ENCODE data around the gene SPATA20. TPM values are rescaled to one million over a fixed set of nuclear protein-coding genes. Genes with fewer than 3 reads are reported as not detected.

Gene SPATA20
- total and polyA plus RNA-seq, 2 of the 13 experiments (the other 11 are each of a cell fraction or from before 2014, with no cell fraction given) = 36.1 to 64.8 TPM

DNA sequence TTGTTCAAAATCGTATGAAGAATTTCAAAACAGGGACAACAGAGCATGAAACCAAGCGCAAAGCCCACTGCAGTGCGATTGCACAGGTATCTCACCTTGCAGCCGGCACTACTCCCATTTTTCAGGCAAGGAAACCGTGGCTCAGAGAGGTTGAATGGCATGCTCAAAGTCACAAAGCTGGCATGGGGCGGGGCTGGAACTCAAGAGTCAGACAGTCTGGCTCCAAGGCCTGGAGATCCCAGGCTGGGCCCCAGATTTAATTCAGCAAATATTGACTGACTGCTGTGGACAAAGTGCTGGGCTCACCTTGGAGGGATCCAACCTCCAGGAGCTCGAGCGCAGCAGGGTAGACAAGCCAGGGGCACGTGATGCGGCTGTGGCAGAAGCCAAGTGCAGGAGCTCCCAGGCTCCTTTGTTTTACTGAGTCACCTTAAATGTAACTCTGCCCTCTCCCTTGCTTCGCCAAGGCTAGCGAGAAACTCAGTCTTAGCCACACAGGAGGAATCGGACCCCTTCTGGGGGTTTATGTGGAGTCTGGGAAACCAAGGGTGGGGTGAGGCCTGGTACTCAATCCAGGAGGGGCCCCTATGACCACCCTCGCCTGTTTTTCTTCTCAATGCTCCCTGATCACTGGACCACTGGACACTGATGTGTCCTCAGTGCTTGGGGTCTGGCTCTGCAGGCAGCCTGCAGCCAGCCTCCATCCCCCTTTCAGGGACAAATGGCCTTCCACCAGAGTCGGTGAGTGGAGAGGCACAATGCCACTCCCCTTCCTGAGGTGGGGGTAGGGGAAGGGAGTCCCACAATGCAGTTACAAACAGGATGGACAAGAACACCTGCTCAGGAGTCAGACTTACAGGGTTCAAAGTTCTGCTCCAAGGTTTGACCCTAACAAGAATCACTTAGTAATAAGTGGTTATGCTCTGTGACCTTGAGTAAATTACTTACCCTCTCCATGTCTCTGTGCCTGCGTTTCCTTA is 3.9 kb upstream of the SPATA20 start (continued):
- TF ChIP-seq KIAA2018 (CRISPR knock-in tag; IDR thresholded peaks at IDR 0.05; ENCODE audit: borderline replicate concordance) = no peak
- 0 out of 4 replicates have a peak, but pooled peaks of 1 of the 2 experiments have one; percentile 76 for TF ChIP-seq KLF16 (CRISPR knock-in tag; IDR thresholded peaks at IDR 0.05)
- peak; percentile 58; the same call in 1 of the 2 replicates for TF ChIP-seq TOPORS (CRISPR knock-in tag; IDR thresholded peaks at IDR 0.05)
- TF ChIP-seq ZBTB10 (CRISPR knock-in tag; IDR thresholded peaks at IDR 0.05; ENCODE audit: borderline replicate concordance) = no peak
- TF ChIP-seq MIER3 (CRISPR knock-in tag; IDR thresholded peaks at IDR 0.05; ENCODE audit: borderline replicate concordance) = peak; percentile 63; the same call in 1 of the 2 replicates
- peak; percentile 92 for TF ChIP-seq ARID3A (IDR thresholded peaks at IDR 0.05; ENCODE audit: low read depth, low read length)
- no peak for TF ChIP-seq ZNF660 (CRISPR knock-in tag; IDR thresholded peaks at IDR 0.05; ENCODE audit: borderline replicate concordance, low read depth)
- no peak for TF ChIP-seq GPN1 (CRISPR knock-in tag; IDR thresholded peaks at IDR 0.05; ENCODE audit: borderline replicate concordance)
- no peak for TF ChIP-seq HCFC1 (IDR thresholded peaks at IDR 0.05; ENCODE audit: low read depth, low read length)
- no peak for TF ChIP-seq SCMH1 (CRISPR knock-in tag; IDR thresholded peaks at IDR 0.05; ENCODE audit: borderline replicate concordance)
- TF ChIP-seq DNMT3B (CRISPR knock-in tag; conservative IDR thresholded peaks at IDR 0.05) = no peak
- TF ChIP-seq ZNF44 (CRISPR knock-in tag; IDR thresholded peaks at IDR 0.05) = no peak
- no peak for TF ChIP-seq KDM5B (CRISPR knock-in tag; IDR thresholded peaks at IDR 0.05; ENCODE audit: borderline replicate concordance)

All from HepG2 (cell line).